Heart right ventricle (tissue), 16 donors: Measurements from ENCODE around the gene SPX. TPM values are rescaled to one million over a fixed set of nuclear protein-coding genes. Genes with fewer than 3 reads are reported as not detected.
A peak's percentile ranks its signal among the peaks of the same experiment; 100 is the strongest.

Source experiments
- ATAC-seq, 8 donors: fragments of 200-7000 bp; cut with Tn5 transposase; one replicate each; pipeline ENCODE4 v1.9.1; 2020; ENCODE audit warnings: mild to moderate bottlenecking in 8 of 8, moderate library complexity in 8 of 8, moderate number of reproducible peaks in 1 of 8
- DNase-seq, 2 donors: peaks; one replicate each; pipeline ENCODE4 v3.0.0-alpha.2; 2020
- H3K27ac ChIP-seq, 10 donors: fragments of 200-600 bp; sonication (generic) in 2 of 10; one replicate each; pipeline versions ENCODE4 v1.5.0 to v1.8.0; 2020 to 2022; ENCODE audit warnings: mild to moderate bottlenecking in 3 of 10
- H3K27me3 ChIP-seq, 7 donors: fragments of 200-600 bp; one replicate each; pipeline ENCODE4 v1.8.0; 2021 to 2022; ENCODE audit warnings: mild to moderate bottlenecking in 2 of 7
- H3K36me3 ChIP-seq, 9 donors: fragments of 200-600 bp; sonication (generic) in 1 of 9; one replicate each; pipeline versions ENCODE4 v1.5.0 to v1.8.0; 2020 to 2022; ENCODE audit warnings: mild to moderate bottlenecking in 2 of 9
- H3K4me1 ChIP-seq, 9 donors: fragments of 200-600 bp; sonication (generic) in 1 of 9; one replicate each; pipeline versions ENCODE4 v1.5.0 to v1.8.0; 2020 to 2022; ENCODE audit warnings: mild to moderate bottlenecking in 4 of 9
- H3K4me3 ChIP-seq, 10 donors: fragments of 200-600 bp; sonication (generic) in 2 of 10; one replicate each; pipeline versions ENCODE4 v1.5.0 to v1.8.0; 2020 to 2022; ENCODE audit warnings: mild to moderate bottlenecking in 7 of 10, moderate library complexity in 2 of 10
- H3K9me3 ChIP-seq, 11 donors: fragments of 200-600 bp in 10 of 11; sonication (generic) in 2 of 11; one replicate each; pipeline versions ENCODE4 v1.5.0 to v1.8.0; 2013 to 2022; ENCODE audit warnings: mild to moderate bottlenecking in 2 of 11, control low read depth in 1 of 11, moderate library complexity in 1 of 11
- WGBS, 2 donors: extraction: QIAGEN DNeasy Blood & Tissue Kit; methylation state at CpG; one replicate each; pipeline ENCODE4 v1.1.7; 2013; ENCODE audit warnings: inconsistent platforms in 1 of 2; 5-methylcytosine and 5-hydroxymethylcytosine counted together
- intact Hi-C, 10 donors: fragments of 100-400 bp; cut with DNase I; formaldehyde crosslinking; loops; one replicate each; pipeline versions ENCODE4 v1.11.1 to v1.14.2; 2022
- polyA plus RNA-seq, 2 donors: library from polyadenylated mRNA; stranded (reverse); fragments of 200-250 nt; gene quantifications; one replicate each; pipeline ENCODE4 v1.2.3, GENCODE V29; 2013
- total RNA-seq, 10 donors: library from RNA; stranded (reverse); fragmentation: NEBNext Ultra II Directional in 3 of 10; extraction: Animal tissue kit (Norgen Biotek cat#: 25700) in 3 of 10; gene quantifications; one replicate each; pipeline versions ENCODE4 v1.2.1 to v1.2.4, GENCODE V29; 2021 to 2023
- TF ChIP-seq, protein P1 (sequence below), 9 donors: fragments of 200-600 bp; sonication (generic) in 2 of 9; IDR thresholded peaks; one replicate each; pipeline versions ENCODE4 v1.5.0 to v1.8.0; 2021 to 2022; ENCODE audit warnings: antibody characterized with exemption in 9 of 9, mild to moderate bottlenecking in 5 of 9, moderate library complexity in 1 of 9
- donor health status: Arrhythmogenic right ventricular cardiomyopathy.
- donor health status: ischemic (EF 13 %, LVEDD 7.1; RV severe dilation, severe dysfunction).
- donor health status: healthy with polysubstance abuse.
- donor health status: DM: no; HTN: yes; CAD: no.
- donor health status: DM: no; HTN: no; CAD: no.
- donor health status: ischemic (EF 25% LVEDD 6.9; RV normal size, moderate dysfunction).
- donor health status: ischemic (EF 25% LVEDD 5.7; RV mildly dilated, moderate dysfunction).
- donor health status: healthy.
- donor health status: DM: yes; HTN: yes; CAD: no.
- donor health status: Ischemic cardiomyopathy.
- donor health status: ischemic (EF 35%, LVEDD 5.7; RV mildly dilated, moderate dysfunction).
- donor health status: nonischemic (EF 11% LVEDD 7.7; RV severe dilation, severe dysfunction).
- donor health status: DM: yes; HTN: yes; CAD: no.
- donor health status: PGD.
- donor health status: ischemic (EF 29% LVEDD 5.4; RV normal size, mild dysfunction).
- donor health status: nonischemic (EF 23%, LVEDD 6.1; RV moderate dilation, normal function).

Gene SPX
- total and polyA plus RNA-seq, 12 donors = 1.7 to 21.5 (median 16.2) TPM

DNA sequence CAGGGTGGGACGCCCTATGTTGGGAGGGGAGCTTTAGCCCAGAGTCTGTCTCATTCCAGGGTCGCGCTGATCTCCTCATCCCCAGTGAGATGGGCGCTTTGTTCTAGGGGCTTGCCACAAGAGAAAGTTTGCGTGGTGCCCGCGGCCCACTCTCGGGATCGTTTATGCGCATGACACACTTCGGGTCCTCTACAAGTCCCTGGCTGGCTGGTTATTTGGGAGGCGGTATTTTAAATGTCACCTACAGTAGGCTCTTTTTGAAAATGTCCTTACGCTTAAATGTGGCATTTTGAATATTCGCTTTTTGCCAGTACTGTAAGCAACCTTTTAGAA lies 24.0 kb upstream of the SPX start:
- no peaks in the 10 kb centered on the region for H3K9me3 ChIP-seq
- WGBS, 2 donors = 1 to 2% methylated on average over 14 of the region's 14 CpGs
- H3K36me3 ChIP-seq = peaks cover 0 to 26% (median 6%) of the 10 kb centered on the region in 9 donors
- no peaks in the 10 kb centered on the region for H3K27me3 ChIP-seq
- peak overlapping the region; percentile 74 to 98 (median 90) for H3K4me3 ChIP-seq
- DNase-seq (peak; percentile 13 to 23), ATAC-seq (peak in 6 of 8 donors; percentile 3 to 21 (median 9))
- intact Hi-C loops = loop anchor here in 5 of 10 donors (5.0 to 10.0 kb wide), 4 partner anchors 65 to 180 kb away; partner anchors contain the start of genes LDHB (in 4 of the 5) and PYROXD1 (in 1 of the 5)
- TF ChIP-seq, protein P1, sequence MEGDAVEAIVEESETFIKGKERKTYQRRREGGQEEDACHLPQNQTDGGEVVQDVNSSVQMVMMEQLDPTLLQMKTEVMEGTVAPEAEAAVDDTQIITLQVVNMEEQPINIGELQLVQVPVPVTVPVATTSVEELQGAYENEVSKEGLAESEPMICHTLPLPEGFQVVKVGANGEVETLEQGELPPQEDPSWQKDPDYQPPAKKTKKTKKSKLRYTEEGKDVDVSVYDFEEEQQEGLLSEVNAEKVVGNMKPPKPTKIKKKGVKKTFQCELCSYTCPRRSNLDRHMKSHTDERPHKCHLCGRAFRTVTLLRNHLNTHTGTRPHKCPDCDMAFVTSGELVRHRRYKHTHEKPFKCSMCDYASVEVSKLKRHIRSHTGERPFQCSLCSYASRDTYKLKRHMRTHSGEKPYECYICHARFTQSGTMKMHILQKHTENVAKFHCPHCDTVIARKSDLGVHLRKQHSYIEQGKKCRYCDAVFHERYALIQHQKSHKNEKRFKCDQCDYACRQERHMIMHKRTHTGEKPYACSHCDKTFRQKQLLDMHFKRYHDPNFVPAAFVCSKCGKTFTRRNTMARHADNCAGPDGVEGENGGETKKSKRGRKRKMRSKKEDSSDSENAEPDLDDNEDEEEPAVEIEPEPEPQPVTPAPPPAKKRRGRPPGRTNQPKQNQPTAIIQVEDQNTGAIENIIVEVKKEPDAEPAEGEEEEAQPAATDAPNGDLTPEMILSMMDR (IDR thresholded peaks at IDR 0.05) = no peak
- H3K27ac ChIP-seq = peak overlapping the region; percentile 68 to 92 (median 88)
- peaks cover 0 to 66% (median 51%) of the 10 kb centered on the region in 9 donors for H3K4me1 ChIP-seq

GRCh38 chr12:21502872-21503271 lies 23.2 kb upstream of the SPX start:
- 86 to 92% methylated on average over 1 of the region's 1 CpG for WGBS, 2 donors
- ATAC-seq (no peak), DNase-seq (no peak)
- H3K27ac ChIP-seq = peak overlapping the region in 1 of 10 donors; percentile 92
- no peaks in the 10 kb centered on the region for H3K27me3 ChIP-seq
- H3K9me3 ChIP-seq = no peaks in the 10 kb centered on the region
- H3K4me1 ChIP-seq = peaks cover 0 to 66% (median 51%) of the 10 kb centered on the region in 9 donors
- peak overlapping the region in 9 of 10 donors; percentile 74 to 98 (median 90) for H3K4me3 ChIP-seq
- H3K36me3 ChIP-seq = peaks cover 0 to 26% (median 2%) of the 10 kb centered on the region in 9 donors
- intact Hi-C loops = loop anchor here in 5 of 10 donors (5.0 to 10.0 kb wide), 4 partner anchors 66 to 179 kb away; partner anchors contain the start of genes LDHB (in 4 of the 5) and PYROXD1 (in 1 of the 5)
- TF ChIP-seq, protein P1 (IDR thresholded peaks at IDR 0.05) = no peak

DNA sequence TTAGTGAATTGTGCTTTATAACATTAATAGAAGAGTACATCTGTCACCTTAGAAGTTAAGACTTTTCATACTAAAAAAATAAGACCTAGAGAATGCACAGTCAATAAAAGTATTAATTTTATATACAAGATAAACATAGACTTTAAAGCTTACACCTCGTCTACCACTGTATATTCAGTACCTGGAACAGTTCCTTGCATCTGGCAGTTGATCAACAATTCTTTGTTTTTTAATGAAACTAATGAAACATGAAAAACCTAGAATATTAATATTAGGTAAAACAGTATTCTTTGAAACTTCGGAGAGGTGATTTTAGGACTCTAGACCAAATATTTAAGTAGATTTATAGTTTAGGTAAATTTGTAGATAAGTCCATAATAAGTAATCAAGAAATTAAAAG lies 20.2 kb upstream of the SPX start:
- Histone ChIP-seq H3K27me3 (no peaks in the 10 kb centered on the region), H3K36me3 (peaks cover 0 to 37% (median 0%) of the 10 kb centered on the region in 9 donors), H3K27ac (no peak overlapping the region), H3K9me3 (no peaks in the 10 kb centered on the region), H3K4me3 (no peak overlapping the region), H3K4me1 (peaks cover 0 to 39% (median 27%) of the 10 kb centered on the region in 9 donors)
- TF ChIP-seq, protein P1 (IDR thresholded peaks at IDR 0.05) = no peak
- ATAC-seq (no peak), DNase-seq (no peak)
- intact Hi-C loops = loop anchor here in 1 of 10 donors (10.0 kb wide), 1 partner anchor 149 kb away; the partner anchor contains the start of gene LDHB
- WGBS, 2 donors = 42 to 61% methylated on average over 2 of the region's 2 CpGs

- intact Hi-C loops = loop anchor here in 1 of 10 donors (10.0 kb wide), 1 partner anchor 147 kb away; the partner anchor contains the start of gene LDHB
- no peak for DNase-seq
- no peak for ATAC-seq
- Histone ChIP-seq H3K4me3 (no peak overlapping the region), H3K27ac (no peak overlapping the region), H3K36me3 (peaks cover 0 to 57% (median 7%) of the 10 kb centered on the region in 9 donors), H3K9me3 (no peaks in the 10 kb centered on the region), H3K4me1 (peaks cover 0 to 32% (median 21%) of the 10 kb centered on the region in 9 donors), H3K27me3 (no peaks in the 10 kb centered on the region)
- TF ChIP-seq, protein P1 (IDR thresholded peaks at IDR 0.05) = no peak
- 78 to 80% methylated on average over 2 of the region's 2 CpGs for WGBS, 2 donors
Measured at GRCh38 chr12:21507849-21508248, 18.2 kb upstream of the SPX start.
